HEK293 (cell line): ENCODE data around the gene RGS12.

ENCODE experiments used
- CTCF ChIP-seq: fragments of 450-650 bp; formaldehyde crosslinking; IDR thresholded peaks from 2 replicates; pipeline ENCODE4 v1.5.1; 2016; ENCODE audit warnings: missing biosample characterization, missing genetic modification characterization
- MEIS1 ChIP-seq: sonication (generic); formaldehyde crosslinking; IDR thresholded peaks from 2 replicates; pipeline ENCODE4 v1.8.1; 2022; ENCODE audit warnings: missing genetic modification reagents, mild to moderate bottlenecking, borderline replicate concordance
- SP3 ChIP-seq: fragments of 450-650 bp; formaldehyde crosslinking; IDR thresholded peaks from 2 replicates; pipeline ENCODE4 v1.5.1; 2016; ENCODE audit warnings: missing biosample characterization, missing genetic modification characterization
- ZNF704 ChIP-seq: fragments of 450-650 bp; formaldehyde crosslinking; IDR thresholded peaks from 2 replicates; pipeline ENCODE4 v1.5.1; 2016; ENCODE audit warnings: missing biosample characterization, missing genetic modification characterization

GRCh38 chr4:3276986-3277385 lies 15.8 kb upstream of the RGS12 start:
- TF ChIP-seq CTCF (no peak), ZNF704 (tag by site-specific recombination) (no peak), SP3 (tag by site-specific recombination) (no peak), MEIS1 (CRISPR knock-in tag) (no peak)
